ENCODE measurements around the gene CSNK2A2.

DNA sequence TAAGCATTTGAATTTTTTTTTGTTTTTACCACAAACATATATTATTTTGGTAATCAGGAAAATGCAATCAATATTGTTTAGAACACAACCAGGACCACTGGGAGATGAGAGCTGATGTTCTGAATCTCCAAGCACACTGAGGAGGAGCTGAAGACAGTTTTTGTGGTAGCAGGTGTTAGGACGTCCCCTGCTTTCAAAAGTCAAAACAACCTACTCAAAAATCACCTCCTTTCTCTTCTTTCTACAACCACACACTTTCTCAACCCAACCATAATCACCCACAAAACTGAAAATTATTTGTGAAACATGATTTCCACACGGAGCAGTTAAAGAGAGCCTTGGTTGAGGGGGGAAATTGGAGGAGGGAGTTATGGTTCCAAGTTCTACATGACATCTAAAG lies 42.1 kb downstream of the CSNK2A2 start:
- TF ChIP-seq POLR2A (IDR thresholded peaks at IDR 0.05; ENCODE audit: low read length) (no peak), GATA1 (IDR thresholded peaks at IDR 0.05; ENCODE audit: low read depth, low read length) (no peak)
